Measurements from ENCODE around the gene TBPL1.
"Not testable (repeated sequence)": the region's sequence is repeated elsewhere in the genome, so short reads cannot be mapped to it uniquely, and the experiment has no call there.

TBPL1 gene

GRCh38 chr6:133953634-133954415 lies 801 bp downstream of the TBPL1 start:
- DNase-seq (ENCODE audit: low read depth) = no peak

GRCh38 chr6:133954657-133955576 lies 1.9 kb downstream of the TBPL1 start:
- DNase-seq (ENCODE audit: low read depth) = no peak

- no peak for DNase-seq (ENCODE audit: low read depth)
Observed at GRCh38 chr6:133955582-133956415, 2.8 kb downstream of the TBPL1 start.

GRCh38 chr6:133956416-133957049 lies 3.5 kb downstream of the TBPL1 start:
- no peak for DNase-seq (ENCODE audit: low read depth)

GRCh38 chr6:133957227-133957626 lies 4.2 kb downstream of the TBPL1 start:
- DNase-seq (ENCODE audit: low read depth) = no peak

- no peak for DNase-seq (ENCODE audit: low read depth)
Observed at GRCh38 chr6:133957780-133958242, 4.8 kb downstream of the TBPL1 start.

GRCh38 chr6:133958791-133959190 lies 5.8 kb downstream of the TBPL1 start:
- DNase-seq (ENCODE audit: low read depth) = no peak

GRCh38 chr6:133959667-133960368 lies 6.8 kb downstream of the TBPL1 start:
- no peak for DNase-seq (ENCODE audit: low read depth)

GRCh38 chr6:133961831-133962230 lies 8.8 kb downstream of the TBPL1 start:
- no peak for DNase-seq (ENCODE audit: low read depth)

GRCh38 chr6:133964052-133964451 lies 11.0 kb downstream of the TBPL1 start:
- DNase-seq (ENCODE audit: low read depth) = no peak

GRCh38 chr6:133964702-133965101 lies 11.7 kb downstream of the TBPL1 start:
- DNase-seq (ENCODE audit: low read depth) = no peak

GRCh38 chr6:133965817-133966360 lies 12.9 kb downstream of the TBPL1 start:
- DNase-seq (ENCODE audit: low read depth) = no peak

GRCh38 chr6:133966654-133967329 lies 13.8 kb downstream of the TBPL1 start:
- DNase-seq (ENCODE audit: low read depth) = no peak

GRCh38 chr6:133967347-133967746 lies 14.3 kb downstream of the TBPL1 start:
- DNase-seq (ENCODE audit: low read depth) = no peak

GRCh38 chr6:133967835-133968234 lies 14.8 kb downstream of the TBPL1 start:
- DNase-seq (ENCODE audit: low read depth) = not testable (repeated sequence)

- DNase-seq (ENCODE audit: low read depth) = no peak
Observed at GRCh38 chr6:133969285-133969920, 16.4 kb downstream of the TBPL1 start.

- DNase-seq (ENCODE audit: low read depth) = no peak
Observed at GRCh38 chr6:133969921-133970295, 16.9 kb downstream of the TBPL1 start.

GRCh38 chr6:133971861-133972260 lies 18.8 kb downstream of the TBPL1 start:
- no peak for DNase-seq (ENCODE audit: low read depth)

GRCh38 chr6:133972388-133972787 lies 19.4 kb downstream of the TBPL1 start:
- DNase-seq (ENCODE audit: low read depth) = no peak

All from stimulated activated CD8-positive, alpha-beta memory T cell treated with anti-CD3 and anti-CD28 coated beads, Interleukin-15, amount 100 ng/mL, for 24 hours (primary cell).